Measurements from ENCODE around the gene CC2D1B. TPM values are rescaled to one million over a fixed set of nuclear protein-coding genes. Genes with fewer than 3 reads are reported as not detected.

CC2D1B gene
- total RNA-seq, 1 experiment from 2014 or later = 26.0 TPM

GRCh38 chr1:52355436-52355835, 10.6 kb downstream of the CC2D1B start:
- Histone ChIP-seq H3K4me2 (ENCODE audit: low read length) (no peak overlapping the region), H3K27me3 (ENCODE audit: low read length) (no peaks in the 10 kb centered on the region), H3K27ac (ENCODE audit: low read length) (no peak overlapping the region), H3K9ac (ENCODE audit: low read length) (no peak overlapping the region), H3K9me3 (ENCODE audit: low read length) (no peaks in the 10 kb centered on the region), H3K4me1 (ENCODE audit: insufficient read depth, low read length) (peaks cover 5% of the 10 kb centered on the region; the same call in 1 of the 2 replicates), H3K9me2 (replicated peaks; ENCODE audit: low read length) (no peaks in the 10 kb centered on the region), H3K36me3 (ENCODE audit: low read depth, low read length) (peaks cover 32% of the 10 kb centered on the region; the same call in 1 of the 2 replicates), H4K20me1 (ENCODE audit: low read length) (no peaks in the 10 kb centered on the region), H3K4me3 (ENCODE audit: low read length) (no peak overlapping the region), H2AFZ (ENCODE audit: low read length) (no peak overlapping the region), H3K79me2 (ENCODE audit: low read length) (no peaks in the 10 kb centered on the region), H3F3A (ENCODE audit: low read length, unreplicated experiment) (no peaks in the 10 kb centered on the region)
- ATAC-seq (no peak), DNase-seq (no peak)
- intact Hi-C loops (cut with micrococcal nuclease) = no loop called here
- no TSS peak for BruUV-seq (replicated peaks)
- ChIA-PET CTCF (no interaction called here), POLR2A (ENCODE audit: unreplicated experiment) (no interaction called here)
- TF ChIP-seq, protein P1, sequence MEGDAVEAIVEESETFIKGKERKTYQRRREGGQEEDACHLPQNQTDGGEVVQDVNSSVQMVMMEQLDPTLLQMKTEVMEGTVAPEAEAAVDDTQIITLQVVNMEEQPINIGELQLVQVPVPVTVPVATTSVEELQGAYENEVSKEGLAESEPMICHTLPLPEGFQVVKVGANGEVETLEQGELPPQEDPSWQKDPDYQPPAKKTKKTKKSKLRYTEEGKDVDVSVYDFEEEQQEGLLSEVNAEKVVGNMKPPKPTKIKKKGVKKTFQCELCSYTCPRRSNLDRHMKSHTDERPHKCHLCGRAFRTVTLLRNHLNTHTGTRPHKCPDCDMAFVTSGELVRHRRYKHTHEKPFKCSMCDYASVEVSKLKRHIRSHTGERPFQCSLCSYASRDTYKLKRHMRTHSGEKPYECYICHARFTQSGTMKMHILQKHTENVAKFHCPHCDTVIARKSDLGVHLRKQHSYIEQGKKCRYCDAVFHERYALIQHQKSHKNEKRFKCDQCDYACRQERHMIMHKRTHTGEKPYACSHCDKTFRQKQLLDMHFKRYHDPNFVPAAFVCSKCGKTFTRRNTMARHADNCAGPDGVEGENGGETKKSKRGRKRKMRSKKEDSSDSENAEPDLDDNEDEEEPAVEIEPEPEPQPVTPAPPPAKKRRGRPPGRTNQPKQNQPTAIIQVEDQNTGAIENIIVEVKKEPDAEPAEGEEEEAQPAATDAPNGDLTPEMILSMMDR (conservative IDR thresholded peaks at IDR 0.05; ENCODE audit: low read depth, low read length) = no peak
- TF ChIP-seq EZH2phosphoT487 (IDR thresholded peaks at IDR 0.05; ENCODE audit: borderline replicate concordance, low read length) = no peak
- TF ChIP-seq EZH2 (IDR thresholded peaks at IDR 0.05; ENCODE audit: low read length, unreplicated experiment) = no peak

DNA sequence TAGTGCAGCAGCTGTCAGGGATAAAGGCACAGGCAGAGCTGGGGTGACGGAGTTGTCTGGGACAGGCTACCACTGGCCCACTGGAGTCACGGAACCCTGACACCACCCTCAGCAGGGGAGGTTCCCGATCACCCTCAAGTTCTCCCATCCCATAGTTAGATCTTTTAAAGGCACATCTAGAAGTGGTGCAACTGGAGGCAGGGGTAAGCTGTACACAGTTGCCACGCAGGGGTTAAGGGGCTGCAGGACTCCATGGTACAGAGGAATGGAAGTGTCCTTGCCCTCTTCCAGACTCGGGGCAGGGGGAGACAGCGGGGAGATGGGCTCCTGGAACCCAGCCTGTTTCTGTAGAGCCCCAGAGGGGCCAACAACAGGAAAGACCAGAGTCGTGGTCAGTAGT, 13.3 kb downstream of the CC2D1B start:
- no peak overlapping the region for H3K4me2 ChIP-seq (ENCODE audit: low read length)
- H3K36me3 ChIP-seq (ENCODE audit: low read depth, low read length) = peaks cover 28% of the 10 kb centered on the region; the same call in 1 of the 2 replicates
- no peak for ATAC-seq
- no peak overlapping the region for H2AFZ ChIP-seq (ENCODE audit: low read length)
- CTCF ChIA-PET = no interaction called here
- POLR2A ChIA-PET (ENCODE audit: unreplicated experiment) = no interaction called here
- TF ChIP-seq EZH2phosphoT487 (IDR thresholded peaks at IDR 0.05; ENCODE audit: borderline replicate concordance, low read length) (no peak), EZH2 (IDR thresholded peaks at IDR 0.05; ENCODE audit: low read length, unreplicated experiment) (no peak)
- TF ChIP-seq, protein P1 (conservative IDR thresholded peaks at IDR 0.05; ENCODE audit: low read depth, low read length) = no peak
- intact Hi-C loops (cut with micrococcal nuclease) = no loop called here
- no peak overlapping the region for H3K27ac ChIP-seq (ENCODE audit: low read length)
- H3F3A ChIP-seq (ENCODE audit: low read length, unreplicated experiment) = no peaks in the 10 kb centered on the region
- peaks cover 8% of the 10 kb centered on the region; the same call in 1 of the 2 replicates for H3K4me1 ChIP-seq (ENCODE audit: insufficient read depth, low read length)
- no peaks in the 10 kb centered on the region for H3K79me2 ChIP-seq (ENCODE audit: low read length)
- no peaks in the 10 kb centered on the region for H4K20me1 ChIP-seq (ENCODE audit: low read length)
- no peaks in the 10 kb centered on the region for H3K9me3 ChIP-seq (ENCODE audit: low read length)
- no peak for DNase-seq
- H3K27me3 ChIP-seq (ENCODE audit: low read length) = no peaks in the 10 kb centered on the region
- no peak overlapping the region for H3K9ac ChIP-seq (ENCODE audit: low read length)
- no peak overlapping the region for H3K4me3 ChIP-seq (ENCODE audit: low read length)
- no peaks in the 10 kb centered on the region for H3K9me2 ChIP-seq (replicated peaks; ENCODE audit: low read length)
- no TSS peak for BruUV-seq (replicated peaks)

GRCh38 chr1:52348704-52349300, 17.2 kb downstream of the CC2D1B start:
- Histone ChIP-seq H3K4me1 (ENCODE audit: insufficient read depth, low read length) (peaks cover 13% of the 10 kb centered on the region; the same call in 1 of the 2 replicates), H3K4me2 (ENCODE audit: low read length) (no peak overlapping the region), H3K79me2 (ENCODE audit: low read length) (no peaks in the 10 kb centered on the region), H4K20me1 (ENCODE audit: low read length) (no peaks in the 10 kb centered on the region), H3K9me3 (ENCODE audit: low read length) (no peaks in the 10 kb centered on the region), H3F3A (ENCODE audit: low read length, unreplicated experiment) (no peaks in the 10 kb centered on the region), H3K9me2 (replicated peaks; ENCODE audit: low read length) (no peaks in the 10 kb centered on the region), H3K4me3 (ENCODE audit: low read length) (no peak overlapping the region), H2AFZ (ENCODE audit: low read length) (no peak overlapping the region), H3K36me3 (ENCODE audit: low read depth, low read length) (peaks cover 7% of the 10 kb centered on the region; the same call in 1 of the 2 replicates), H3K9ac (ENCODE audit: low read length) (no peak overlapping the region), H3K27me3 (ENCODE audit: low read length) (no peaks in the 10 kb centered on the region), H3K27ac (ENCODE audit: low read length) (no peak overlapping the region)
- intact Hi-C loops (cut with micrococcal nuclease) = loop anchor here (5.0 kb wide), 1 partner anchor 222 kb away; no protein-coding TSS in a partner anchor
- TF ChIP-seq, protein P1 (conservative IDR thresholded peaks at IDR 0.05; ENCODE audit: low read depth, low read length) = peak; percentile 37; the same call in 1 of the 2 replicates
- no peak for TF ChIP-seq EZH2phosphoT487 (IDR thresholded peaks at IDR 0.05; ENCODE audit: borderline replicate concordance, low read length)
- CTCF ChIA-PET = interaction anchor here (0.6 to 1.1 kb wide), 3 partner anchors 201 to 209 kb away, joined by 3 to 4 read pairs (median 3); no protein-coding TSS in a partner anchor
- DNase-seq (peak; percentile 11), ATAC-seq (peak; percentile 40; the same call in 1 of the 2 replicates)
- POLR2A ChIA-PET (ENCODE audit: unreplicated experiment) = no interaction called here
- BruUV-seq (replicated peaks) = no TSS peak

All from PC-3 (cell line).